NCI-H128 (cell line): ENCODE results near the gene KRT80.

Experiments
- DNase-seq: peaks from one replicate; lab custom pipeline; 2025; ENCODE audit not compliant: unreplicated experiment; lab: John Stamatoyannopoulos, UW

KRT80 gene

DNA sequence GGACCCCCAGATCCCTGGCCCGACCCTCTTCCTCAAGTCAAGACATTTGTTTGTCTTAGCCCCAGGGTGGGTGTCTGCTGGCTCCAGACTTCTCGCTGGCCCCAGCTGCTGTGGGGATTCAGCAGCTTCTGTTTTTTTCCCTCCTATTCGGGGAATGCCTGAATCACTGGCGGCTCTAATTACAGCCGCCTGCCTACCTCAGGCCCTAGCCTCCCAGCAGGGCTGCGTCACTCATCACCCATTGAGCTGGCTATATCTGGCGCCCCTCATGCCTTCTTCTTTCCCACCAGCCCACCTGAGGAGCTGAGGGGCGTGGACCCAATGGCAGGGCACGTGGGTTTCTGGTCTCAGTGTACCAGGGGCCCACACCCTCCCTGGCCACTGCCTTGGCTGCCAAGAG is 10.1 kb downstream of the KRT80 start:
- peak; percentile 54 for DNase-seq

DNA sequence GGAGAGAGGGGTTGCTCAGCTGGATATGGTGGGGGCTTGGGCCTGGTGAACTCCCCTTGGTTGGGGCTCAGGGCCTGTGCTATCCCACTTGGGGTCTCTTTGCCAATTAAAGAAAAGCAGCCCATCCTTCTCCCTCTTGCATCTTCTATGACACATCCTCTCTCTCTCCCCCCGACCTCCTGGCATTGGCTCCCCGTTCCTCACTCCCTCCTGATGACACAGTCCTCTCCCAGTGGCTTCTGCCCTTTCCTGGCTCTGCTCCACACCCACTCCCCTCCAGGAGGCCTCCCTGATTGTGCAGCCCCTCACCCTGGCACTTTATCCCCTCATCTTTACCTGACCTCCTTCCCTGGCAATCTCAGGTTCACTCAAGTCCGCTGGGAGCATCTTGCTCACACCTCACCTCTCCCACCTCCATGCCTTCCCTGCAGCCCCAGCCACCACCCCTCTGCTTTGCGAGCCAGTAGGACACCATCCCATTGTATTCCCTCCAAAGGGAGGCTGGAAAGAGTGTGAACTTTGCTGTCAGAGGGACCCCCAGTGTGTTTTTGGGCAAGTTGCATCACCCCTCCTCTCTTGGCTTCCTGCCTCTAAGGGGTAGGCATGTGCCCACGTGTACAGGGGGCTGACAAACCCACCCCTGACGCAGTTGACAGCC is 10.7 kb downstream of the KRT80 start:
- DNase-seq: no peak

DNA sequence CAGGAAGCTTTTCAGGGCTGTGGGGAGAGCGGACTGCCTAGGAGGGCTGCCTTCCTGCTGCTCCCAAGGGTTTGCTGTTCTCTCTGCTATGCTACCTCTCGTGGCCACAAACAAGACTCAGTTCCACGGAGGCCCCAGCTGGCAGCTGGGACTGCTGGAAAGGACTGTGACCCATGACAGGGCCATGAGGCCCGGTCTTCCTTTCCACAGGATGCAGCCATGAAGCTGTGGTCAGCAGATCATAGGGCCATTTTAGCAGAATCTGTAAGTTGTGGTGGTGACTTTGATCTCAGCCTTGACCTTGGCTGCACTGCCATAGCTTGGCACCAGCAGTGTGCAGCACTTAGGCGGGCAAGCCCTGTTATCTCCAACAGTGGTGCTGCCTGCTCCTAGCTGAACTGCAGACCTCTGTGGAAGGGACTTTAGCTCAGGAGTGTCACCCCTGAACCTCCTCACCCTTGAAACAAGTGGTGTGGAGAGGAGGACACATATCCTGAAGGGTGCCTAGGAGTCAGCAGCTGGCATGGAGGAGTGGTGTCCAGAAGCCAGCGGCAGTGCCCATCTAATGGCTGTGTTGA is 12.3 kb downstream of the KRT80 start:
- DNase-seq: no peak

DNA sequence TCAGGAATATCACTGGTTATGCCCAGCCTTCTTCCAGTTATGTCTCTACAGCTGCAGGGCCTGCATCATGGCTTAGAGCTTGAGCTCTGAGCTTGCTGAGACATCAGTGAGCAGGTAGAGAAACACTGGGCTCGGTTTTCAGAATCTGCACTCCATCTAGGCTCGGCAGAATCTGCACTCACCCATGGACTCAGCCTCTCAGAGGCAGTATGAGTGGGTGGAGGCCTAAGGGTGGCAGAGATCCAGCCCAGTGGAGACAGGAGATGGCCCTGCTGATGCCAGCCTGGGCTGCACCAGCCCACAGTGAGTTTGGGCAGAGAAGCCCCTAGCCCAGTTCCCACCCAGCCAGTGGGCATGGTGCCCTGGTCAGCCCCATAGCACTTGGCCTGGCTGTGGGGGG is 12.8 kb downstream of the KRT80 start:
- DNase-seq: no peak

DNA sequence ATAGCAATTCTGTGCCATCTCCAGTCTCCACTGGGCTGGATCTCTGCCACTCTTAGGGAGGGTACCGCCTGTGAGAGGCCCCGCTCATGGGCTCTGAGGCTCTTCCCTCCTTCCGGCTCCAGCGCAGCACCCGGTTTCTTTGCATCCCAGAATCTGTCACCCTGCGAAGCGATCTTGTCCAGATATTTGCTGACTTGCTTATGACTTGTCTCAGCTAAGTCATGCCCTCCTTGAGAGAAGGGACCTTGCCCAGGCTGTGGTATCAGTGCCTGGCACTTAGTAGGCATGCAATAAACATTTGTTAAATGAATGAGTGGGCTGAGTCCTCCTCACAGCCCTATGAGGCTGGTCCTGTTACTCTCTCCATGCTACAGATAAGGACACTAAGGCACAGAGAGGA is 13.4 kb downstream of the KRT80 start:
- DNase-seq: no peak

DNA sequence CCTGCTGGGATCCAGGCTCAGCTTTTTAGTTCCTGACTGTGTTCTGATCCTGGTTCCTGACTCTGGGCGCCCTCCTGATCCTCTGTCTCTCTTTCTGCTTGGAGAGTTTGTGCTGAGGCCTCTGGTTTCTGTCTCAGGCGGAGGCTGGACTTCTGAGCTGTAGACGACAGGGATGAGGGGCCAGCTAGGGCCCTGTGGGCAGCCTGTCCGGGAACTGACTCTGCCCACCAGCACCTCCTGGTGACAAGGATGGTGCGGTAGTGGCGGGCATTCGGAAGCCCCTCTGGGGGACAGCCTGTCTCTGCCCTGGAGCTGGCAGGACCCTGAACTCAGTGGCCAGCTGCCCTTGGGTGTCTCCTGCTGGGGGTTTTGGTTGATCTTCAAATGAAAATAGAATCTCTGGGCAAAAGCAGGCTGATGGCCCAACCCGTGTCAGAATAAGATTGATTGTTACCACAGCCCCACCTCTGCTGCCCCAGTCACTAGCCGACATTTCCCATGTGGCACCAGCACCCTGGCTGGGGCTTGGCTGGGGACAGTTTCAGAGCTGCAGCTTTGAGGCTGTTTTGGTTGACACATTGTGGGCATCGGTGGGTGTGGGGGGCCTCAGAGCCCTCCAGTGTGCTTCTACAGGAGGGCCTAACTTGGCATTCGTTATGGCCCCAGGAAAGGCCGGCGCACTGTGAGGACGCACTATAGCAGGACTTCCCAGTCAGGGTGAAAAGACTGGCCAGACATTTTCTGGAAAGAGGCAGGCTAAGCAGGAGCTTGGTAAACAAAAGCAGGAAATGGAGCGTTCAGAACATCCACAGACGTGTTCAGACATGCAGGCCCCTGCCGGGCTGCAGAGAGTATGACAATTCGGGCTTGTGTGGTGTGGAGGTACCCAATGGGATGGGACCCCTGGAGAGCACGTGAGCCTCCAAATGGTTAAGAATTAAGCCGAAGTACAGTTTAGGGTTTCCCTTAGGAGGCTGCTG is 16.2 kb downstream of the KRT80 start:
- DNase-seq: peak; percentile 68

DNA sequence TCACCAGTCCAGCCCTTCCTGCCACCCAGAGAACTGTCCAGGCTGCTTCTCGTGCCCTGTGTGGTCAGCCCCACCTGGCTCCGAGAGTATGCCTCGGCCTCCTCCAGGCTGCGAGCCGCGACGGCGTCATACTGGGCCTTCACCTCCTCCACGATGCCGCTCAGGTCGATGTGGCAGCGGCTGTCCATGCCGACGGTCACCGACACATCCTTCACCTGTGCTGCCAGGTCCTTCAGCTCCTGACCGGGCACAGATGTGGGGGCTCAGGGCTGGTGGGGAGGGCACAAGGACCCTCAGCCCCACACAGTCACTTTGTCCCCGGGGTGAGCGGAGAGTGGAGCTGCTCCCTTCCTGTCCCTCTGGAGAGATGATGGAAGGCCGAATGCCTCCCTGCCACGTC is 18.3 kb downstream of the KRT80 start:
- DNase-seq: no peak

DNA sequence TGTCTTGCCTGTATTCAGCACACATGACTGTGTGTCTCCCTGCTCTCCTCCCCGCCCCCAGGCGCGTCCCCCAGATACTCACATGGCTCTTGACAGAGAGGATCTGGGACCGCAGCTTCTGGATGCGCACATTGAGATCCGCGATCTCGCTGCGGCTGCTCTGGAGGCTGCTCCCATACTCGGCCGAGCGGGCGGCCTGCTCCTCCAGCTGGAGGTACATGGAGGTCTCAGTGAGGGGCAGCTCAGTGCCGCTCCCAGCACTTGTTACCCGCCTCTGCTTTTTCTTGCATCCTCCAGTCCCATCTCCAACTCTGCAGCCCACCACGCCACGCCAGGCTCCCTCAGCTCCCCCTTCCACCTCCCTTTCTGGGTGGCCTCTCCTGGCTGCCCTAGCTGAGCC is 18.9 kb downstream of the KRT80 start:
- no peak for DNase-seq

DNA sequence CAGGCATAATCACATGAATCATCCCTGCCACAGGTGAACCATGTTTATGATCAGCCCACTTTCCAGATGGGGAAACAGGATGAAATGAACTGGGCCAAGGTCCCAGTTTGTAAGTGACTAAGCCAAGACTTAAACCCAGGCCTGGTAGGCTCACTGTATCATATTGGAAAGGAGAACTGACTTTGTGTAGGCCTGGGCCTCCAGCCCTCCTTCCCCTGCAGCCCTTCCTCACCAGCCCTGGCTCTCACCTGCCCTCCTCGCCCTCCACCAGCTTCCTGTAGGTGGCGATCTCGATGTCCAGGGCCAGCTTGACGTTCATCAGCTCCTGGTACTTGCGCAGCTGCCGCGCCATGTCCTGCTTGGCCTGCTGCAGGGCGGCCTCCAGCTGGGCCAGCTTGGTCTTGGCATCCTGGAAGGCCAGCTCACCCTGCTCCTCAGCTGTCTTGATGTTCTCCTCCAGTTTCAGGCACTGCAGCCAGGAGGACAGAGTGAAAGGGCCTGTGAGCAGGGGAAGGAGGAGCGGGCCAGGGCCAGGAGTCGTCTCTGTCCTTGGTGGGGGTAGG is 19.8 kb downstream of the KRT80 start:
- DNase-seq: no peak

DNA sequence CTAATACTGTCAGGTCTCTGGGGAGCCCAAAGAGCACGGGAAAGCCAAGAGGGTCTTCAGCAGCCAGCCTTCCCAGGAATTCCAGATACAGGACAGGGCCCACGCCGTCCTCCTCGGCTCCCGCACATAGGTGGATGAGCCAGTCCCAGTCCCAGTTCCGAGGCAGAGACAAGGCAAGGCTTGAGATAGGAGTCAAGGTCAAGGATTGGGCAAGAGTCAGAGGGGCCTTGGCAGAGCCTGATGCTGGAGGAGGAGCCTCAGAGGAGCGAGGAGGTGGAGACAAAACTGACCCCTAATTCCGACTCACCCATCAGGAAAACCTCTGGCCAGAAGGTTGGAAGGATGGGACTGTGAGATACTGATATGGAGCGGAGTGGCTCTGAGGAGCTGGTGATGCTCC is 21.0 kb downstream of the KRT80 start:
- no peak for DNase-seq

DNA sequence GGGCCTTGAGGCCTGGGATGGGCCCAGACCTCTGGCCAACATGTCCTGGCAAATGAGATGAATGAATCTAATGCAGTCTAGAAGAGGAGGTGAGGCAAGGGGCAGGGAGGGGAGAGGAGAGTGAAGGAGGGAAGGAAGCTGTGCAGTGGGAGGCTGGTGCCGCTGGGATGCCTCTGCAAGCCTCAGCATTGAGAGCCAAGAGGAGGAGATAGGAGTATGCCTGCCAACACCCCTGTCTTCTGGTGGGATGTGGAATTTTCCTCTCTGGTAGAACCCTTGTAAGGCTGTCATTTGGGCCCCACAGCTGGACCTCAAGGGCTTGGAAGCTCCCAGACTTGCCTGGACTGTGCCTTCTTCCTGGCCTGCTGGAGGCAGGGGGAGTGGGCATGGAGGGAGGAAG is 21.9 kb downstream of the KRT80 start:
- DNase-seq: no peak

DNA sequence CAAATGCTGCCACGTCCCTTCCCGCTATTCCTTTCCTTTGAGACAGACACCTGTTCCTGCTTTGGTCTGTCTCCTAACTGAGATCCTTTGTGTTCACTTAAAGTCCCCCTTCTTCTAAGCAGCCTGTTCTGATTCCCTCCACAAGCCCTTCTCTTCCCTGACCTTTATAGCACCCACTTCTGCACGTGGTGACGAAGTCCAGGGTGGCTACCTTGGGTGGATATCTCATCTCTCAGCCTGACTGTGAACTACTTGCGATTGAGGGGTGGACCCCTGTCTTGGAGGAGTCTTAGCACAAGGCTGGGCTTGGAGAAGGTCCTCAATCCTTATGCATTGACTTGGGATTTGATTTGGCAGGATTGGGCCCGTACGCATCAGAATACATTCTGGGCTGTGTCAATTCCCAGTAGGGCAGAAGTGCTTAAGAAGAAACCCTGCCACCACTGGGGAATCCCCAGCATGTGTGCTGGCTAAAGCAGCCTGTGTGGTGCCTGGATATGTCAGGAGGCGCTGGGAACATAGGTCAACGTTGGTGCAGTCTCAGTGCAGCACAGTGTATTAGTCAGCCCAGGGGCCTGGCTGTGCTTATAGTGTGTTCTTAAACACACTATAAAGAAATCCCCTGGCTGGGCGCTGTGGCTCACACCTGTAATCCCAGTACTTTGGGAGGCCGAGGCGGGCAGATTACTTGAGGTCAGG is 23.6 kb downstream of the KRT80 start:
- no peak for DNase-seq

DNA sequence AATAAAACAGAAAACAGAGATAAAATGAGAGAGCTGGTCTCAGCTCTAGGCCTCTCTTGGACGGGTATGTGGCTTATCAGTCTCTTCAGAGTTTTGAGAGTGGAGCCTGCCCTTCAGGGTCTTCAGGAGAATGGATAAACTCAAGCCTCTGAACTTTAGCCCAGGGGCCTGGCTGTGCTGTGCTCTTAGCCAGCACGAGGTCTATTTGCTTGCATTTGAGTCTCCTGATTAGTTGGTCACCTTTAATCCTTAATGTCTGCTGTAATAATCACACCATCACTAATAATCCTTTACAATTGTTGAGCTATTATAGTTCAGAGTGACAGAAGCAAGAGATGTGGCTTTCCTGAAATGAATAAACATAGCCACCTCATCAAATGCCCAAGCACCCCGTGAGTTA is 24.3 kb downstream of the KRT80 start:
- no peak for DNase-seq

DNA sequence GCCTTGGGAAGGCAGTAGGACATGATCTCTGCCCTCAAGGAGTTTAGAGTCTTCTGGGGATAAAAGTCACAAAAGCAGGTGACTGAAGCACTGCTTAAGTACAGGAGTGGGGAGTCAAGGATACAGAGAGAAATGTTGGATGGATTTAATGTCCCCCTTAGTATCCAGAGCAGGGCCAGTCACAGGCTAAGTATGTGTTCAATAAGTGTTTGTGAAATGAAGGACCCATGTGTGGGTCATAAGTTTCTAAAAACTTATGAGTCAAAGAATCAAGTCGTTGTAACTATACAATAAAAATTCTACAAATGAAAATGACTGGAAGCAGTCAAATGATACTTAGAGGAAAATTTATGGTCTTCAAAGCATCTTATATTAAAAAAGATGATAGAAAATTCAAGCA is 25.1 kb downstream of the KRT80 start:
- DNase-seq: no peak

DNA sequence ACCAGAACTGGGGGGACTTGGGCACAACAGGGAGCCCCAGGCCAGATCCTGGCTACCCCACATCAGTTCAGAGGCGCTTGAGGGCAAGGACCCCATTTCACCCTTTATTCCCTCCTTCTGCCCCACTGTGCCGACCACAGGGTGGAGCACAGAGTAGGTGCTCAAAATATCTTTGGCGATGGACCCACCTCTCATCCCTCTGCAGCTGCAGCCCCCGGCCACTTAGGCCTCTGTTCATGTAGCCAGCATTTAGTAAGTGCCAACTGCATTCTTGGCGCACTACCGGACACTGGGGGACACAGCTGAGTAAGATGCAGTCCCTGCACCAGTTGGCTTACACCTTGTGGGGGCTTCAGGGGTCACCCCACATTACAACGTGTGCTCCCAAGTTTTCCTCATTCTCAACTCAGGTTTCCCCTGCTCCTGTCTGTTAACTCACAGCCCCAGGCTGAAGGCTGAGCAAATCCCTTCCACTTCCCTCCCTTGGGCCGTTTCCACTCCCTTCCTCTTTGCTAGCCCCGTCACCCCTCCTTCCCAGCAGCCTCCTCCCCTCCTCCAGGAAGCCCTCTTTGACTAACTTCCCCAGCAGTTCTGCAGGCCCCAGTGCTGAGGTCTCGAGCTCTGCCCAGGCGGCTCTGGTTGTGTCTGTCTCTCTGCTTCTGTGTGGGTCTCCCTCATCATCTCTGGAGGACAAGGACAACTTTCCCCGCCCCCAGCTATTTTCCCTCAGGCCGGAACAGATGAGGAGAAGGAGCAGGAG is 26.5 kb downstream of the KRT80 start:
- DNase-seq: no peak

DNA sequence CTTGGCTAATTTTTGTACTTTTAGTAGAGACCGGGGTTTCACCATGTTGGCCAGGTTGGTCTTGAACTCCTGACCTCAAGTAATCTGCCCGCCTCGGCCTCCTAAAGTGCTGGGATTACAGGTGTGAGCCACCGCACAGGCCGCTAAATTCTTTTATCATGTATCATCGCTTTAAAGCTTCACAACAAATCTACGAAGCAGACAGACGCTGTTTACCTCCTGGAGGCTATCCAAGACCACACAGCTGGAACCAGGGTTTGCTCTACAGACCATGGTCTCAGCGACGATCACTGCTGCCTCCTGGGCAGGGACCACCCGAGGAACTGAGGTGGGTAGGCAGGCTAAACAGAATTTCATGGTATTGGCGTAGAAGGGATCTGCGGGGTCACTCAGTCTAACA is 27.2 kb downstream of the KRT80 start:
- DNase-seq: no peak

DNA sequence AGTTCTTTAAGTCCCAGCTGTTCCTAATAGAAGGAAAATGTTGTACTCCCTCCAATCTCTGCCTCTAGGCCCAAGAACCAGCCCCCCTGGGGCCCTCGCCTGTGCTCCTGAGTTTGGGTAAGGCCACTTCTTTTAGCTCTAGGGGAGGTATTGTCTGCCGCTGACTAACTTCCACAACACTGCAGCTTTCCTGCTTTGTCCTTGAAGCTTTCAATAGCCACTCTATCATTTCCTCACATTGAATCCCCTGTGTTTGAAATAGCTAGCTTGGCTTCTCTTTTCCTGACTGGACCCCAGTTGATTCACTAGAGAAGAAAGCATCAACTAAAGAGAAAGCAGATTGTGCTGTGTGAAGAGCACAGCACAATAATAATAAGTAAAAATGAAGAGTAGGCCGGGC is 28.8 kb downstream of the KRT80 start:
- no peak for DNase-seq

DNA sequence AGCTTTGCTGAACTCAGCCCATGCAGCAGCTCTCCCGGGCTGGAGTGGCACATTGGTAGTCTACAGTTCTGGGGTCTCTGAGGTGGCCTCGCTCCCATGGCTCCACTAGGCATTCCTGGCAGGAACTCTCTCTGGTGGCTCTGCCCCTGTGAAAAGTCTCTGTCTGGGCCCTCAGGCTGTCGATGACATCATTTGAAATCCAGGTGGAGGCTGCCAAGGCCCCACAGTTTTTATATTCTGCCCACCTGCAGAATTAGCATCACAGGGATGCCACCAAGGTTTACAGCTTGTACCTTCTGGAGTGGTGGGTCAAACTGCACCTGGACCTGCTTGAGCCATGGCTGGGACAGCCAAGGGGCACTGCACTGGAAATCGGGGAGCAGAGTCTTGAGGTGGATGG is 31.6 kb downstream of the KRT80 start:
- DNase-seq: no peak

DNA sequence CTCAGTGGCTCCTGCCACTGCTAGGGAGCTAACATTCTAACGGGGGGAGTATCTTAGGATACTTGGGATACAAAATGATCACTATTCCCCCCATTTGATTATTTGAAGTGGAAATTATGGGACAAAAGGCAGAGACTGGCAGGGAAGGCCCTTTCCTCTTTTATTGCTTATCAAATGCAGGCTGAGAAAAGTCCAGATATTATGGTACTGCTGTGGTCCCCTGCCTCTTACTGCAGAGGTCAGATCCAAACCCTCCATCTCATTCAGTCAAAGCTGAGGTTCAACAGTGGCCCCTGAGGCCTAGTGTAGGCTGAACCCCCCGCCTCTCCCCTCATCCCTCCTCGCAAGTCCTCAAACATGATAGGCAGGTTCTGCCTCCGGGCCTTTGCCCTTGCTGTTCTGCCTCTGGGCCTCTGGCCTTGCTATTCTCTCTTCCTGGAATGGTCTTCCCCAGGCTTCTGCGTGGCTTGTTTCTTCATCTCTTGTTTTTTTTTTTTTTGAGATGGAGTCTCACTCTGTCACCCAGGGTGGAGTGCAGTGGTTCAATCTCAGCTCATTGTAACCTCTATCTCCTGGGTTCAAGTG is 34.2 kb downstream of the KRT80 start:
- DNase-seq: no peak
